ENCODE data around the gene VMAC. TPM values are rescaled to one million over a fixed set of nuclear protein-coding genes. Genes with fewer than 3 reads are reported as not detected.
"Not testable (repeated sequence)": the region's sequence is repeated elsewhere in the genome, so short reads cannot be mapped to it uniquely, and the experiment has no call there.

Gene VMAC
- total and polyA plus RNA-seq, 12 donors = 1.3 to 5.8 (median 2.5) TPM

DNA sequence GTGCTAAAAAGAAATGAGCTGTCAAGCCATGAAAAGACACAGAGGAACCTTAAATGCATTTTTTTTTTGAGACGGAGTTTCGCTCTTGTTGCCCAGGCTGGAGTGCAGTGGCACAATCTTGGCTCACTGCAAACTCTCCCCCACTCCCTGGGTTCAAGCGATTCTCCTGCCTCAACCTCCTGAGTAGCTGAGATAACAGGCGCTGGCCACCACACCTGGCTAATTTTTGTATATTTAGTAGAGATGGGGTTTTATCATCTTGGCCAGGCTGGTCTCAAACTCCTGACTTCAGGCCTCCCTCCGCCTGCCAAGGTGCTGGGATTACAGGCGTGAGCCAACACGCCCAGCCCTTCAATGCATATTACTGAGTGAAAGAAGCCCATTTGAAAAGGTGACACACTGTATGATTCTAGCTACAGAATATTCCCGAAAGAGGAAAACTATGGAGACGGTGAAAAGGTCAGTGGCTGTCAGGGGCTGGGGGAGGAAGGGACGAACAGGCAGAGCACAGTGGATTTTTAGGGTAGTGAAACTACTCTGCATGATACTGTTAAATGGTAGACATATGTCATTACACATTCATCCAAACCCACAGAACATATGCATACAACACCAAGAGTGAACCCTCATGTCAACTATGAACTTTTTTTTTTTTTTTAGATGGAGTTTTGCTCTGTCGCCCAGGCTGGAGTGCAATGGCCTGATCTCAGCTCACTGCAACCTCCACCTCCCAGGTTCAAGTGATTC, 20.4 kb upstream of the VMAC start:
- ATAC-seq, H3K9me3 ChIP-seq, H3K36me3 ChIP-seq, H3K27ac ChIP-seq, H3K4me3 ChIP-seq, DNase-seq: not testable (repeated sequence)
- H3K27me3 ChIP-seq = peaks cover 0 to 11% (median 4%) of the 10 kb centered on the region in 7 donors
- intact Hi-C loops (cut with DNase I) = loop anchor here in 2 of 10 donors (5.0 to 10.0 kb wide), 2 partner anchors 49 to 57 kb away; partner anchors contain the start of gene FUT6 (in 1 of the 2)
- H3K4me1 ChIP-seq = peaks cover 0 to 15% (median 9%) of the 10 kb centered on the region in 9 donors
- WGBS, 2 donors = 78 to 85% methylated on average over 11 of the region's 11 CpGs

DNA sequence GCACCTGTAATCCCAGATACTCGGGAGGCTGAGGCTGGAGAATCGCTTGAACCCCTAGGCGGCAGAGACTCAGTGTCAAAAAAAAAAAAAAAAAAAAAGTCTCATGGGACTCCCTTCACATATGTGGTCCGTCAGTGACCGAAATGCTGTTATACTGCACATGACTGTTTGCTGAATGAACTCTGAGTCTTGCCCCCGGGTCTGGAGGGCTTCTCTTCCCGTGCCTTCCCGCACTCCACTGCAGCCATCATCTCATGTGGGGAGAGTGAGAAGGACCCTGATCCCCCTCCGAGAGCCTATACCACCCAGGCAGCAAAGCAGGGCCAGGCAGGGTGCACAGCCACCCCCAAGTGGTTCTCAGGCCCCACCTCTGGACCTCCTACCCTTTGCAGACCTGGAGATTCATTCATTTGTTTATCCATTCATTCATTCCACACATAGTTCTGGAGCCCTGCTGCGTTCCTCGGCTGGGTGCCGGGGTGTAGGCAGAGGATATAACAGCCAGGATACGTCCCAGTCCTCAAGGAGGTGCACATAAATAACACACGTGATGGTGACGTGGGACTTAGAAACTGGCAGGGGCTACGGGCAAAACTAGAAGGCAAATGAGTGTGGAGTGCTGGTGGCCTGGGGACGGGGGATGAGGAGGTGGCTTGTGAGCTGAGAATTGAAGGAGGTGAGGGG, 15.2 kb upstream of the VMAC start:
- Histone ChIP-seq H3K4me1 (peaks cover 4 to 29% (median 21%) of the 10 kb centered on the region in 9 donors), H3K36me3 (peaks cover 0 to 4% (median 0%) of the 10 kb centered on the region in 9 donors), H3K27ac (no peak overlapping the region), H3K27me3 (peaks cover 0 to 20% (median 10%) of the 10 kb centered on the region in 7 donors), H3K4me3 (no peak overlapping the region), H3K9me3 (no peaks in the 10 kb centered on the region)
- DNase-seq (no peak), ATAC-seq (no peak)
- intact Hi-C loops (cut with DNase I) = loop anchor here in 1 of 10 donors (10.0 kb wide), 1 partner anchor 55 kb away; the partner anchor contains the start of gene FUT6
- WGBS, 2 donors = 47 to 56% methylated on average over 17 of the region's 17 CpGs
- TF ChIP-seq, protein P1, sequence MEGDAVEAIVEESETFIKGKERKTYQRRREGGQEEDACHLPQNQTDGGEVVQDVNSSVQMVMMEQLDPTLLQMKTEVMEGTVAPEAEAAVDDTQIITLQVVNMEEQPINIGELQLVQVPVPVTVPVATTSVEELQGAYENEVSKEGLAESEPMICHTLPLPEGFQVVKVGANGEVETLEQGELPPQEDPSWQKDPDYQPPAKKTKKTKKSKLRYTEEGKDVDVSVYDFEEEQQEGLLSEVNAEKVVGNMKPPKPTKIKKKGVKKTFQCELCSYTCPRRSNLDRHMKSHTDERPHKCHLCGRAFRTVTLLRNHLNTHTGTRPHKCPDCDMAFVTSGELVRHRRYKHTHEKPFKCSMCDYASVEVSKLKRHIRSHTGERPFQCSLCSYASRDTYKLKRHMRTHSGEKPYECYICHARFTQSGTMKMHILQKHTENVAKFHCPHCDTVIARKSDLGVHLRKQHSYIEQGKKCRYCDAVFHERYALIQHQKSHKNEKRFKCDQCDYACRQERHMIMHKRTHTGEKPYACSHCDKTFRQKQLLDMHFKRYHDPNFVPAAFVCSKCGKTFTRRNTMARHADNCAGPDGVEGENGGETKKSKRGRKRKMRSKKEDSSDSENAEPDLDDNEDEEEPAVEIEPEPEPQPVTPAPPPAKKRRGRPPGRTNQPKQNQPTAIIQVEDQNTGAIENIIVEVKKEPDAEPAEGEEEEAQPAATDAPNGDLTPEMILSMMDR (IDR thresholded peaks at IDR 0.05) = no peak

DNA sequence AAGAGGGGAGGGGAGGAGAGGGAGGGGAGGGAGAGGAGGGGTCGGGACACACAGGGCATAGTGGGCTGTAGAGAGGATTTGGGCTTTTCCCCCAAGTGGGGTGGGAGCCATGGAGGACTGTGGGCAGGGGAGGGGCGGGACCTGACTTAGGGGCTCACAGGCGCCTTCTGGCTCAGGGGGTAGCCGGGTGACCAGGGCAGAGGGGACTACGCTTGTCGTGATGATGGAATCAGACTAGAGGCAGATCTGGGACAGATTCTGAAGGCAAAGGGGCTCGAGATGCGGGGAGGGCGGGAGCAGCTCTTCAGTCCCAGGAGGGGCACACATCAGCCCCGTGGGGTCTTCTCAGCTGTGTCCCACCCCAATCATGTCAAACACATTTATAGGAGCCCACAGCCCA, 14.6 kb upstream of the VMAC start:
- peaks cover 0 to 20% (median 10%) of the 10 kb centered on the region in 7 donors for H3K27me3 ChIP-seq
- WGBS, 2 donors = 52 to 58% methylated on average over 10 of the region's 10 CpGs
- no peak for DNase-seq
- TF ChIP-seq, protein P1 (IDR thresholded peaks at IDR 0.05) = no peak
- no peak for ATAC-seq
- H3K36me3 ChIP-seq = peaks cover 0 to 11% (median 0%) of the 10 kb centered on the region in 9 donors
- intact Hi-C loops (cut with DNase I) = loop anchor here in 4 of 10 donors (5.0 to 10.0 kb wide), 4 partner anchors 63 to 88 kb away; partner anchors contain the start of gene NRTN (in 2 of the 4)
- no peak overlapping the region for H3K4me3 ChIP-seq
- H3K27ac ChIP-seq = no peak overlapping the region
- H3K4me1 ChIP-seq = peaks cover 9 to 36% (median 26%) of the 10 kb centered on the region in 9 donors
- H3K9me3 ChIP-seq = no peaks in the 10 kb centered on the region

DNA sequence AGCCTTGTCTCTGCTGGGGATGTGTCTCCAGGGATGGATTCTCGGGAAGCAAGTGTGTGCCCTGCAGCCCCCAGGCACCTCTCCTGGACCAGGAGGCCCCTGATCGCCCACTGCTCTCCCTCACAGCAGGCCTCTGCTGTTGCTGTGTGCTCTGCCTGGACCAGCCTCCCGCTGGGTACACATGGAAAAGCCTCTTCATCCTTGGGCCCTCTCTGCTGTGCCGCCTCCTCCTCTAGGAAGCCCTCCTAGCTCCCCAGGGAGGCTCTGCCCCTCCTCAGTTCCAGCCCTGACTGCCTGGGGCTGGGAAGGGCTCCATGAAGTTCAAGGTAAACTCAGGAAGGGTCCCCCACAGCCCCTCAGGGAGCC, 13.1 kb upstream of the VMAC start:
- Histone ChIP-seq H3K36me3 (peaks cover 0 to 26% (median 11%) of the 10 kb centered on the region in 9 donors), H3K4me3 (no peak overlapping the region), H3K4me1 (peaks cover 9 to 50% (median 33%) of the 10 kb centered on the region in 9 donors), H3K27ac (no peak overlapping the region), H3K9me3 (no peaks in the 10 kb centered on the region), H3K27me3 (peaks cover 0 to 18% (median 10%) of the 10 kb centered on the region in 7 donors)
- no peak for ATAC-seq
- DNase-seq = no peak
- intact Hi-C loops (cut with DNase I) = loop anchor here in 4 of 10 donors (5.0 to 10.0 kb wide), 4 partner anchors 64 to 89 kb away; partner anchors contain the start of gene NRTN (in 2 of the 4)
- 53 to 57% methylated on average over 4 of the region's 4 CpGs for whole genome bisulfite sequencing, 2 donors
- TF ChIP-seq, protein P1 (IDR thresholded peaks at IDR 0.05) = no peak

All from heart right ventricle (tissue), 16 donors.